ENCODE measurements around the gene ZC3H12C.
"Not testable (repeated sequence)": the region's sequence is repeated elsewhere in the genome, so short reads cannot be mapped to it uniquely, and the experiment has no call there.

ZC3H12C gene

GRCh38 chr11:110186456-110186855, 93.3 kb downstream of the ZC3H12C start:
- DNase-seq, result no peak

DNA sequence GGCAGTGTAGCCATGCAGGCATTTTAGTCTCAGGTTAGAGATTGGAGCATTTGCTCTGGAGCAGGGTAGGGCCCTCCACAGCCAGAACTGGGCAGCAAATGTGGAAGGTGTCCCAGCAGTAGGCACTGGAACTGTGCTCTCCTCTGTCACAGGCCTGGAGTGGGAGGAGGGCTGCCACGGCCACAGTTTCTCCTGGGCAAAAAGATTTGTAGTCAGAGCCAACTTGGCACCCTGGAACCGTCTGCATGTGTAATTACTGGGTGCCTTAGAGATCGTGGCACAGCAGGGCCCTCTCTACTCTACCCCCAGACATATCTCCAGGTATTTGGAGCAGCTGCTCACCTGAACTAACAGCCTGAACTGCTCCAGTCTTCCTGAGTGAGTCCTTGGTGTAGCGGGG, 93.7 kb downstream of the ZC3H12C start:
- DNase-seq, result no peak

DNA sequence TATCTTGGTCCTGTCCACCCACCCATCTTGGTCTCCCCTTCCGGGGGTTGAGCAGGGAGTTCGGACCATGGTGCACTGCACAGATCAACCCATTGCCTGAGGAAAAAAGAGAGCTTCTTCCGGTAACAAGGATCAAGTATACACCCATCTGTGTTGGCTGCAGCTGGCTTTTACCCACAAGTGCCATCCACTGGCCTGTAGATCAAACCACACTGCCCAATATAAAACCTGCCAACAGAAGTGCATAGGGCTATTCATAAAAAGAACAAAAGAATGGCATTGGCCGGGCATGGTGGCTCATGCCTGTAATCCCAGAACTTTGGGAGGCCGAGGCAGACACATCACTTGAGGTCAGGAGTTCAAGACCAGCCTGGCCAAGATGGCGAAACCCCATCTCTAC, 94.5 kb downstream of the ZC3H12C start:
- no peak for DNase-seq

DNA sequence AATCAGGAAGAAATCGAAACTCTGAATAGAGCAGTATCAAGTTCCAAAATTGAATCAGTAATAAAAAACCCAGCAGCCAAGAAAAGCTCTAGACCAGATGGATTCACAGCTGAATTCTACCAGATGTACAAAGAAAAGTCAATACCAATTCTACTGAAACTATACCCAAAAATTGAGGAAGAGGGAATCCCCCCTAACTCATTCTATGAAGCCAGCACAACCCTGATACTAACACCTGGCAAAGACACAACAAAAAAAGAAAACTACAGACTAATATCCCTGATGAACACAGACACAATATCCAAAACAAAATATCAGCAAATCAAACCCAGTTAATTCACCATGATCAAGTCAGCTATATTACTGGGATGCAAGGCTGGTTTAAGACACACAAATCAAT, 97.7 kb downstream of the ZC3H12C start:
- no peak for DNase-seq

- not testable (repeated sequence) for DNase-seq
Observed at GRCh38 chr11:110192604-110193282, 99.6 kb downstream of the ZC3H12C start.

DNA sequence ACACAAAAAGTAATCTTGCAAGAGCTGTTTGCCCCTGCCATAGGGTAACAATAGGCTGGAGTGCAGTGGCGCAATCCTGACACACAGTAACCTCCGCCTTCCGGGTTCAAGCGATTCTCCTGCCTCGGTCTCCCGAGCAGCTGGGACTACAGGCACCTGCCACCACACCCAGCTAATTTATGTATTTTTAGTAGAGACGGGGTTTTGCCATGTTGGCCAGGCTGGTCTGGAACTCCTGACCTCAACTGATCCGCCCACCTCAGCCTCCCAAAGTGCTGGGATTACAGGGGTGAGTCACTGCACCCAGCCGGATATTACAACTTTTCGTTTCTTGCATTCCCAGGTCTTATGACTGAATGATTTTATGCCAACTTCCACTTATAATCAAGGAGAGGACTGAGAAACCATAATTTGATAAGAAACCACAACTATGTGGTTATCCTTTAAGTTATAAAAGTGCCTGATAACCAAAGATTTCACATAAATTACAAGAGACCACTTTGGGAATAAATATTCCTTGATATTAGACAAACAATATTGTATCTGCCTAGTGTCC, 101.1 kb downstream of the ZC3H12C start:
- DNase-seq, result not testable (repeated sequence)

- DNase-seq, result no peak
Observed at GRCh38 chr11:110196241-110196754, 103.1 kb downstream of the ZC3H12C start.

GRCh38 chr11:110196884-110197420, 103.8 kb downstream of the ZC3H12C start:
- DNase-seq, result no peak

- no peak for DNase-seq
Observed at GRCh38 chr11:110198031-110198729, 105.0 kb downstream of the ZC3H12C start.

DNA sequence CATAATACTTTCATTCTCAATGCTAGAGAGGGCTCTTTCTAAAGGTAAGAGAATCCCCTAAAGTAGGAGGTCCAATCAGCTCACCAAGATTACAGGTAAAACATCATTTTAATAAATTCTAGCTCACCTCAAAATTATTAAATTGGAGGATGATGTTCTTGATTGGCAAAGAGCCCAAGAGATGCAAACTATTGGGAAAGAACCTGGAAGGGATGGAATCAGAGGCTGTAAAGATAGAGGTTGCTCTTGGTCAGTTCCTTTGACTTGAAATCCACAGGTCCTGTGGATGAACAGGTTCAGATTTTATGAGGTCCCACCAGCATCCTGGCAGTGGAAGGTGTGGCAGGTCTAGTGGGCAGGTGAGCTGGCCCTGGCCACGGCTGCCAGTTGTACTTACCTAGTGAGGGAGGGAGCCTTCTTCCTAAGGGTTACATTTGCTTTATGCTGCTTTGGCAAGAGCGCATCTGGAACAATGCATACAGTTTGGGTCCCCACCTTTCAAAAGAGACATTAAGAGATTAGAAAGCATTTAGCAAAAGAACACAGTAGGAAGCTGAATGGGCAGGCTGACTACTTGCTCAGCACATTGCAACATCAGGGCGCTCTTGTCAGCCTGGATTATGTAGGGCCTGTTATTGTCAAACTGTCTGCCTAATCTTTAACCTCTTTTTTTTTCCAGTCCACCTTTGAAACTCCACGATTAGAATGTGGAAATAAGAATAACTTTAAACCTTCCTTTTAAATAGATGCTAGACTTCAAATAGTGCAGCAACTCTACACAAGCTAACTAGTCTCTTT, 106.2 kb downstream of the ZC3H12C start:
- no peak for DNase-seq

GRCh38 chr11:110200241-110200640, 107.0 kb downstream of the ZC3H12C start:
- DNase-seq, result no peak

DNA sequence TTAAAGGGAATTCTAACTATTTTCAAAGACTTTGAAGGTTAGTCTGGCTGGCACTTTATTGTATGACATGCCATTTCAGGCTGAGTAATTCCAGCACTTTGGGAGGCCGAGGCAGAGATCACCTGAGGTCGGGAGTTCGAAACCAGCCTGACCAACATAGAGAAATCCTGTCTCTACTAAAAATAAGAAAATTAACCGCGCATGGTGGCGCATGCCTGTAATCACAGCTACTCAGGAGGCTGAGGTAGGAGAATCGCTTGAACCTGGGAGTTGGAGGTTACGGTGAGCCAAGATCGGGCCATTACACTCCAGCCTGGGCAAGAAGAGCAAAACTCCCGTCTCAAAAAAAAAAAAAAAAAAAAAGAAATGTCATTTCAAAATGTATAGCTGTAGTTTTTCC, 107.6 kb downstream of the ZC3H12C start:
- no peak for DNase-seq

DNA sequence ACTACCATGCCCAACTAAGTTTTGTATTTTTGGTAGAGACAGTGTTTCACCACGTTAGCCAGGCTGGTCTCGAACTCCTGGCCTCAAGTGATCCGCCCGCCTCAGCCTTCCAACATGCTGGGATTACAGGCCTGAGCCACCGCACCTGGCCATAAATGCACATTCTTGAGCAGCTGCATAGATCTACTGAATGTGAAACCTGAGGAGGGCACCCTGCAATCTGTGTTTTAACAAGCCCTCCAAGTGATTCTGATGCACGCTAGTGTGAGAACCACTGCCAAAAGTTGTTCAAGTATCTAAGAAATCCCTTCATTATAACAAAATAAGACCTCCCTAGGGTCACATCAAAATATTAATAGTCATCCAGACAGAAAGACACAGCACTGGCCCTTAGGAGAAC, 113.9 kb downstream of the ZC3H12C start:
- DNase-seq, result no peak

GRCh38 chr11:110208678-110209312, 115.6 kb downstream of the ZC3H12C start:
- DNase-seq, result not testable (repeated sequence)

- DNase-seq, result not testable (repeated sequence)
Observed at GRCh38 chr11:110209313-110209694, 116.1 kb downstream of the ZC3H12C start.

DNA sequence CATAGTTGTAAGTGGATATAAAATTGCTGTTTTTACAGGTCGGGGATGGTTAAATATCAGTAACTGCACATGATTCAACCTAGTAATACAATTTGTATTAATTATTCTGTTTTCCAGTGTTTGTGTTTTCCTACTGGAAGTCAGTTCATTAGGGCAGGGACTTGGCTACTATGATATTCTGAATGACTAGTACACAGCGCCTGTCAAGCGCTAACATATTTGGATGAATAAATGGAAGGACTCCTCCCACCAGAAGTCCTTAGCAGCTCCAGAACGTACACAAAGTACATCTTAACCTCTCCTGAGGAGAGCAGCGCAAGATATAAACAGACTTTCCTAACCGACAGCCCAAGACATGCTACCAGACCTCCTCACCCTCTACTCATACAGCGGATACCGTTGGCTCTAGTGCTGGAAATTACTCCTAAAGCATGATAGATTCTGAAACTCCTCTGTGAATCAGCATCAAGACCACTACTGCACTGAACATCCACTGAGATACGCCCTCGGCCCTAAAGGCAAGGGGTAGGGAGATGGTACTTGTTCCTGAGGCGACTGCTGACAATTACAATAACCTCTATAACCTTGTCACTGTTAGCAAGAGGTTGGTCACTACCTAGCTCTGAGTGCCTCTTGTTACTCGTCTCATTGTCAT, 124.2 kb downstream of the ZC3H12C start:
- DNase-seq, result no peak

GRCh38 chr11:110217936-110218335, 124.7 kb downstream of the ZC3H12C start:
- DNase-seq, result no peak

- no peak for DNase-seq
Observed at GRCh38 chr11:110219006-110219785, 126.0 kb downstream of the ZC3H12C start.

Data from NCI-H187 (cell line).